CD4-positive, alpha-beta T cell treated with Interleukin-17A for 4 hours (primary cell): ENCODE results near the gene LRRC52.

Source experiments
- DNase-seq: peaks from one replicate; pipeline ENCODE4 v3.0.0-alpha.2; 2020; ENCODE audit warnings: mixed read lengths

Gene LRRC52

GRCh38 chr1:165539306-165539705 lies 4.5 kb upstream of the LRRC52 start:
- DNase-seq, result no peak

DNA sequence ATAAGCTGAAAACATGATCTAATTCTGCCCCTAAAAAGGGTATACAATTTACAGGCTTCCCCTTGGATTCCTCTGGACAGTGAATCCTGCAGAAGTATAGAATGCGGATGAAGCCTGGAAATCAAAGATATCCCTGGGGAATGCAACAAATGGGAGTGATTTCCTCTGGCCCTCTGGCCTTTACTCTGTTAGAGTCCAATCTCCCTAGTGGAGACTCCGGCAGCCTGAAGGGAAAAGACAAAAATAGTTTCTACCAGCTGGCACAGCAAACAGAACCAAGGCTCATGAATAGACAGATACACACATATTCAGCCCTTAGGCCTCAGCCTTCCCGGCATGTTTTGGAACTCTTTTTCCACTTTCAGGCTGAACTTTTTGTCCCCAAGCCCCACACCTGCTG lies 3.9 kb upstream of the LRRC52 start:
- no peak for DNase-seq

GRCh38 chr1:165542015-165542631 lies 1.7 kb upstream of the LRRC52 start:
- DNase-seq, result no peak

DNA sequence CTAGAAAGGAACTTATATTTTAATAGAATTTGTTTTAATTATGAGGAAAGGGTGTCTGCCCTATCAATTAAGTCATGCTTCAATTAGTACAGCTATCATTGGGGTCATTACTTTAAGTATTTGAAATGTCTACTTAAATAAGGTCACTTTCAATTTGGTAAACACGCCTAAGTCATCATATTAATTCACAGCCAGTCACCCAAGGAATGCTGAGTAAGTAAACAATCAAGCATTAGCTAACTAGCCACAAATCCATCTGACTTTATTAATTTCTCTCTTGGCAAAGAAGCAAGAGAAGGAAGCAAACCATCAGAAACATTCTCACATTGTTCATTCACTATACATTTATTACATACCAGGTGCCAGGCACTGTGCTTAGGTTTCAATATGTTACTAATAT lies 1.2 kb upstream of the LRRC52 start:
- DNase-seq, result no peak

DNA sequence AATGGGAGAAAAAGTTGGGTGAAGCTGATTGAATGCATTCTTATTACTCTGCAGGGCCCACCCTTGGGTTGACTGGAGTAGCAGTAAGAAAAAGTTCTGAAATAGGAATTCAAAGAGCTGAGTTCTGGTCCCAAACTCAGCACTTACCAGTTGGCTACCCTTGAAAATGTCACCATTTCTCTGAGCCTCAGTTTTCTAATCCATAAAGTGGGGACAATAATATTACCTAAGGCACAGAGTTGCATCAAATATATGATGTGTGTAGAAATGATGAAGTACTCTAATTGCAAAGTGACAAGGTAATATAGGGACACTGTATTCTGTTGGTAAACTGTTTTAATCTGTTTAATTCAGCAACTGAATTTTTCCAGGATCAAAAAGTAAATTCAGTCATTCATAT lies 1.2 kb downstream of the LRRC52 start:
- no peak for DNase-seq

- DNase-seq, result no peak
Observed at GRCh38 chr1:165545974-165546373, 2.2 kb downstream of the LRRC52 start.

- no peak for DNase-seq
Observed at GRCh38 chr1:165549973-165550372, 6.2 kb downstream of the LRRC52 start.

DNA sequence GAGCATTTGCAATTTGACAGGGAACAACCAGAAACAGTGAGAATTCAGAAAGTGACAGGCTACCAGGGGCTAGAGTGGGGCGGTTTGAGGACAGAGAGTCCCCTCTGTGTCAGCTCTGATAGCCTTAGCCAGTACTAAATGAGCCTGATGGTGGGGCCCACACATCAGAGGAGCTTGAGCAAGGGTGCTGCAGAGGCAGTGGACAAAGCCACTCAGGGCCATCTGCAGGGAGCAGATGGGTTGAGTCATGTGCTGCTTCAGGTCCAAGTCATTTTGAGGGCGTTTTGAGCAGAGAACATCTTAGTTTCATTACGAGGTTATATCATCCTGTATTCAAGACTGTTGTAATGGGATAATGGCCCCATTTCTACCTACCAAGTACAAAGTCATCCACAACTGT lies 7.7 kb downstream of the LRRC52 start:
- DNase-seq, result no peak

DNA sequence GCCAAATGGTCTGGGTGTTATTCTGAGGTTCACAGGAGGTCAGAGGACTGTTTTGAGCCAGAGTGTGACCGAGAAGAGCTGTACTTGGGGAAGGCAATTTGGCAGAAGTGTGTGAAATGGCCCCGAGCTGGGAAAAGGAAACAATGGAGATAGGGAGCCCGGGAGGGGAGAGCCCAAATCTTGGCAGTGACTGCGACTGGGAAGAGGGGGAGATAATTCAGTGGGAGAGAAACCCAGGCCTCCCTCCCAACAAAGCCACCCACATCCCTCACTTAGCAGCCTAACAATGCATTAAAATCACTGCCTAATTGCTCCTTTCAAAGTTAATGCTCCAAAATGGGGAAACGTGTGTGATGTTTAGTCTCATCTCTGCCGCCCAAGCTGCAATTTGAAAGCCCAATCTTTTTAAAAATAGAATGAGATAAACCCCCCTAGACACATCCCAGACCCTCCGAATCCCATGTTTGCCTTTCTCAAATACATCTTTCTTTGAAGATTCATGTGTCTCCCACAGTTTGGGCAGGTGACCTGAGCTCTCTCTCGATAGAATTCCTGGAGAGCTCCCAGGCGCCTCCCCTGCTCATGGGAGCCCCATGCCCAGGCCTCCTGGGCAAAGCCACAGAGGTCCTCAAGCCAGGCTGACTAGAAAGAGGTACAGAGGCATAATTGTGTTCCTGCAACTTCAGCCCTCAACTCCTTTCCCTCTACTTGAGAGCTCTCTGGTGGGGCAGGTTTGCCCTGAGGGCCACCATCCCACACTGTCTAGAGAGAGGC lies 17.3 kb downstream of the LRRC52 start:
- no peak for DNase-seq

GRCh38 chr1:165562571-165562970 lies 18.8 kb downstream of the LRRC52 start:
- no peak for DNase-seq

GRCh38 chr1:165563551-165563950 lies 19.8 kb downstream of the LRRC52 start:
- DNase-seq, result no peak

DNA sequence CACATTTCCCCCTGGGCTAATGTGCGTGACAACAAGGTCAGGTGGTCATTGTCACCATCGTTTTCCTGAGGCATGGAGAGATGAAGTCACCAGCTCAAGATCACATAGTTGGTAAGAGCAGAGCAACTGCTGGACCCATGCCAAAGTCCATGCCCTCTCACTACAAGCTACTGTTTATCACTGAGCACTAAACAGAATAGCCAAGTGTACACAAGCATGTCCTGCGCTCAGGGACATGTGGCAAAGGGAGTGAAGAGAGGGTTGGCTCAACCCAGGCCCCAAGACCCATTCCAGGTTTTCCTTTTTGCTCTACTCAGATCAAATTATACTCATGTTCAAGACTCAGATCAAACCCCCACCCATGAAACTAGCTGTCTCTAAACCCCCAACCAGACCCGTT lies 20.8 kb downstream of the LRRC52 start:
- DNase-seq, result no peak

DNA sequence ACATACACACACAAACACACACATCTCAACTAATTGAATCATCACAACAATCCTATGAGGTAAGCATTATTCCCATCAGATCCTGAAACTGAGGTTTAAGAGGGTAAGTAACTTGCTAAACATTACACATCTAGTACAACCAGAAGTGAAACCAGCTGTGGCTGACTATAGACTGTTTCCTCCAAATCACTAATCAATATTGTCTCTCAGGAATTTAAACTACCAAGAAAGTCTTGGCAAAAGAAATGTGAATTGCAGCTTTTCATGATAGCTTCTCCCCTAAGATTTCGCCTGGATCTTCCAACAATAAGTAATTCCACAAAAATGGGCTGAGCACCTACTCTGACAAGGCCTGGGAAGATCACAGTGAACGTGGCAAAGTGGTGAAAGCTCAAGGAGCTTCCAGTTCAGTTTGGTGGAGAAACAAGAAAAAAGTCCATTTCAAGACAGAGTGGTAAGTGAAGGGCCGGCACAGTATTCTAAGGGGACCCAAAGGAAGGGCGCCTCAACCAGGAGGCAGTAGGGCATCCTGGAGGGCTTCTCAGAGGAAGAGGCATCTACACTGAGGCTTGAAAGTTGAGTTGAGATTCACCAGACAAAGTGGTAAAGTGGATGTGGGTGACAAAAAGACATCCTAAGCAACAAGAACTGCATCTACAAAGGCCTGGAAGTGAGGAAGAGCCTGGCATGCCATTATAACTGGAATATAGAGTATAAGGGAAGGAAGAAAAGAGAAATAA lies 22.1 kb downstream of the LRRC52 start:
- DNase-seq, result no peak

GRCh38 chr1:165570078-165570477 lies 26.3 kb downstream of the LRRC52 start:
- DNase-seq, result no peak

DNA sequence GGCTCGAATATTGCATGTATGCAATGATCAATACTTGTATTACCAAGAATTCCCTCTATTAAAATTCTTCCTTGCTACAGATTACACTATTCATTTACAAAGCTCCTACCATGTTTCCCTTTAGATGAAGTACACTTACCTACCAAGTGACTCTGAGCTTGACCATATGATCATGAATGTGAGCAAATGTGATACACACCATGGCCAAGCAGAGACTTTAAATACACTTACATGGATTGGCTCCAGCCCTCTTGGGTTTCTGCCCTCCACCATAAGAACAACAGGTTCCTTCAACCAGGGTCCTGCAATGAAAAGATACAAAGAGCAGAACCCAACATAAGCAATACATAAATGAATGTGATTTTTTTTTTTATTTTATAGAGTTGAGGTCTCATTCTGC lies 30.0 kb downstream of the LRRC52 start:
- DNase-seq, result no peak

DNA sequence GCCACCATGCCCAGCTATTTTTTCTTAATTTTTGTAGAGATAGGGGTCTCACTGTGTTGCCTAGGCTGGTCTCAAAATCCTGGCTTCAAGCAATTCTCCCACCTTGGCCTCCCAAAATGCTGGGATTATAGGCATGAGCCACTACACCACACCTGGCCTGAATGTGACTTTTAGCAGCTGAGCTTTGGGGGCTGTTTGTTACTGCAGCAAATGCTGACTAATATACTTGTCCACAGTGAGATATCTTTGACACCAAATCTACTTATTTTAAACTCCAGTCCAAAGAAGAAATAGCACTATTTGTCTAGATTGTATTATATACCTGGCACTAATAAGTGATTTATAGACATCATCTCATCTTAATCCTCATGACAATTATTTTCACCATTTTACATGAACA lies 30.5 kb downstream of the LRRC52 start:
- no peak for DNase-seq

DNA sequence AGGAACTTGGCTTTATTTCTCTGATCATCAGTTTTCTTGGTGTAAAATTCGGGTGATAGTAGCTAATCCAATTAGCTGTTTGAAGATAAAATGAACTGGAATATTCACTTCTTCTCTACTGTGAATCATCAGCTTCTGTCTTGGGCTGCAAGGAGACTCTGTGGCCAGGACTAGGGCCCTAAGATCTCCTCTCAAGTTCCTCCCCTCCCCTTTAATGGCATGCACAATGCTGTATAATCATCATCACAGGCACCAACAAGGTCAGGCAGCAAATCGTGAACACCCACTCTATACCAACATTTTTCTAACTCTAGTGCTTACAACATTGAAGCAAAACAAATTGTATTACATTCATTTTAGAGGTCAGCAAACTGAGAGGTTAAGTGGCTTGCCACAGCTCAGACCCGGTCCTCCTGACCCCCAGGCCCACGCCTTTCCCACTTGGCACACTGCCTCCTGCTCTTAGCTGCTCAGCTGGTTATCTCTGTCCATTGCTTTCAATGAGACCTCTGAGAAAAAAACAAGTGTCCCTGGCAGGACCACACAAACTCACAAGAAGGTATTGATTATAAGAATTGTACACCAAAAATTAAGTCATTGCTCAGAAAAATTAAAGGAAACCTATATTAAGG lies 31.8 kb downstream of the LRRC52 start:
- no peak for DNase-seq

DNA sequence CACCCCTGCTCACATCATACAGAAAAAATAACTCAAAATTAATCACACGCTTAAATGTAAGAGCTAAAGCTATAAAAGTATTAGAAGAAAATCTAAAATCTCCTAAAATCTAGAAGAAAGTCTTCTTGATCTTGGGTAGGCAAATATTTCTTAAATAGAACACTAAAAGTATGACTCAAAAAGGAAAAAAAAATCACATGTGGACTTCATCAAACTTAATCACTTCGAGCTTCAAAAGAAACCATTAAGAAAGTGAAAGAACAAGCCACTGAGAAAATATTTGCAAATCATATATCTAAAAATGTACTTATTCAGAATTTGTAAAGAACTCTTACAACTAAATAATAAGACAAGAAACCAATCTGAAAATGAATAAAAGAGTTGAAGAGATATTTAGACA lies 32.7 kb downstream of the LRRC52 start:
- no peak for DNase-seq

GRCh38 chr1:165577707-165578106 lies 33.9 kb downstream of the LRRC52 start:
- no peak for DNase-seq

DNA sequence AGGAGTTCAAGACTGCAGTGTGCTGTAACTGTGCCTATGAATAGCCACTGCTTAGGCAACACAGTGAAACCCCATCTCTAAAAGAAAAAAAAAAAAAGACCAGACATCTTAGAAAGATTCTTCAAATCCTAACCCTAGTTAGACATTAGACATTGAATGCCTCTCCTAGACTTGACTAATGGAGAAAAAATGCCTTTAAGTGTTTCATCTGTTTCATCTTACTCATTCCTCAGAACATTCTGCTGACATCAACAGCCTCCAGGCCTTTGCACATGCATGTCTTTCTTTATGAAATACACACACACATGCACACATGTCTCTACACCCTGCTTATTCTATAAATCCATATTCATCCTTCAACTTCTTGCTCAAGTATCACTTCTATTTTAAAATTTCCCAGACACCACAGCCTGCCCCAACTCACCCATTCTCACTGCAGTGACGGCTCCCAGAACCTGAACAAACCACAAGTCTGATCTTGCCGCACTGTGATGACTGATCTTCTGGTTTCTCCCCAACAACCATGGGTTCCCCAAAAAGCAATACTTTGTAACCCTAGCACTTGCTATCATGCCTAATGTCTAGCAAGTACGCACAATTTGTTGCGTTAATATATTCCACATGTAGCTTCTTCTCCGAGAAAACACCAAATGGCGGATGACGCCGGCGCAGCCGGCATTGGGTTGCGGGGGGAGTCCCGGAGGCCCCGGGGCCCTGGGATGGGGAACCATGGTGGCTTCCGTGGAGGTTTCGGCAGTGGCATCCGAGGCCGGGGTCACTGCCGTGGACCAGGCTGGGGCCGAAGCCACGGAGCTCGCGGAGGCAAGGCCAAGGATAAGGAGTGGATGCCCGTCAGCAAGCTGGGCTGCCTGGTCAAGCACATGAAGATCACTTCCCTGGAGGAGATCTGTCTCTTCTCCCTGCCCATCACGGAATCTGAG lies 37.4 kb downstream of the LRRC52 start:
- DNase-seq, result no peak

DNA sequence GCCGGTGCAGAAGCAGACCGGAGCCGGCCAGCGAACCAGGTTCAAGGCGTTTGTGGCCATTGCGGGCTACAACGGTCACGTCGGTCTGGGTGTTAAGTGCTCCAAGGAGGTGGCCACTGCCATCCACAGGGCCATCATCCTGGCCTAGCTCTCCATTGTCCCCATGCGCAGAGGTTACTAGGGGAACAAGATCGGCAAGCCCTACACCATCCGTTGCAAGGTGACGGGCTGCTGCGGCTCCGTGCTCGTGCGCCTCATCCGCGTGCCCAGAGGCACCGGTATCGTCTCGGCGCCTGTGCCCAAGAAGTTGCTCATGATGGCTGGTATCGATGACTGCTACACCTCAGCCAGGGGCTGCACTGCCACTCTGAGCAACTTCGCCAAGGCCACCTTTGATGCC lies 38.1 kb downstream of the LRRC52 start:
- DNase-seq, result no peak

DNA sequence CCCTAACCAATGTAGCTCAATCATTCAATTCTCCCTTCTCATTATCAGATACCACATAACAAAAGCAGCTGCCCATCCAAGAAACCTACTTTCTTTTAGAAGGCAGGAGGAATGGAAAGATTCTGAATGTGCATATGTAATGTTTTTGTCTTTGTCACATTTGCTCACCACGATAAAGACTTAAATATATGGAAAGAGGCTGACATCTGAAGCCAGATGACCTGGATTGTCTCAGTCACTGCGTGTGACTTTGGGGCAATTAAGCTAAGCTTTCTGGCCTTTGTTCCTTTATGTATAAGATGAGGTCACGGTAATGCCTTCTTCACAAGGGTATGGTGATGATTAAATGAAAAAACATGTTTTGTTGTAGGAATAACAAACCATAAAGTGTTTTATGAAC lies 42.6 kb downstream of the LRRC52 start:
- no peak for DNase-seq
